Endothelial cell of umbilical vein (primary cell): Measurements from ENCODE around the gene FBXO4.

Experiments used
- EZH2 ChIP-seq: IDR thresholded peaks from 2 replicates; pipeline ENCODE4 v1.6.1; 2012; ENCODE audit warnings: borderline replicate concordance, low read depth, mild to moderate bottlenecking, moderate library complexity, low read length, inconsistent platforms; ENCODE audit not compliant: severe bottlenecking
- GATA2 ChIP-seq: IDR thresholded peaks from 2 replicates; pipeline ENCODE4 v1.7.0; 2011; ENCODE audit warnings: low read depth, mild to moderate bottlenecking, moderate library complexity, mixed read lengths, low read length; ENCODE audit not compliant: insufficient read length, insufficient read depth
- JUN ChIP-seq: IDR thresholded peaks from 2 replicates; pipeline ENCODE4 v1.6.1; 2011; ENCODE audit warnings: borderline replicate concordance, low read depth; ENCODE audit not compliant: insufficient read length, insufficient read depth
- POLR2A ChIP-seq: IDR thresholded peaks from 2 replicates; pipeline ENCODE4 v1.6.1; 2012; ENCODE audit warnings: low read depth, mild to moderate bottlenecking, control low read depth, low read length
- POLR2AphosphoS5 ChIP-seq: IDR thresholded peaks from 2 replicates; pipeline ENCODE4 v1.6.1; 2012; ENCODE audit warnings: low read depth, mild to moderate bottlenecking, control low read depth, low read length, moderate library complexity; ENCODE audit not compliant: insufficient read depth
- TF ChIP-seq, protein P1 (sequence below), 2 donors: IDR thresholded peaks; 1 replicate in 1 of 2; 2 replicates in 1 of 2; pipeline ENCODE4 v1.5.1; 2011; ENCODE audit warnings: low read length in 2 of 2, mild to moderate bottlenecking in 2 of 2, moderate library complexity in 2 of 2, control low read depth in 1 of 2, inconsistent platforms in 1 of 2, low read depth in 1 of 2; ENCODE audit not compliant: insufficient read depth in 1 of 2; ENCODE audit errors: extremely low read depth in 1 of 2
- TF ChIP-seq, protein P2 (sequence below): IDR thresholded peaks from 2 replicates; pipeline ENCODE4 v1.6.1; 2011; ENCODE audit not compliant: insufficient read depth, insufficient read length

GRCh38 chr5:41940641-41941040, 15.6 kb downstream of the FBXO4 start:
- TF ChIP-seq POLR2A = no peak
- TF ChIP-seq, protein P1, sequence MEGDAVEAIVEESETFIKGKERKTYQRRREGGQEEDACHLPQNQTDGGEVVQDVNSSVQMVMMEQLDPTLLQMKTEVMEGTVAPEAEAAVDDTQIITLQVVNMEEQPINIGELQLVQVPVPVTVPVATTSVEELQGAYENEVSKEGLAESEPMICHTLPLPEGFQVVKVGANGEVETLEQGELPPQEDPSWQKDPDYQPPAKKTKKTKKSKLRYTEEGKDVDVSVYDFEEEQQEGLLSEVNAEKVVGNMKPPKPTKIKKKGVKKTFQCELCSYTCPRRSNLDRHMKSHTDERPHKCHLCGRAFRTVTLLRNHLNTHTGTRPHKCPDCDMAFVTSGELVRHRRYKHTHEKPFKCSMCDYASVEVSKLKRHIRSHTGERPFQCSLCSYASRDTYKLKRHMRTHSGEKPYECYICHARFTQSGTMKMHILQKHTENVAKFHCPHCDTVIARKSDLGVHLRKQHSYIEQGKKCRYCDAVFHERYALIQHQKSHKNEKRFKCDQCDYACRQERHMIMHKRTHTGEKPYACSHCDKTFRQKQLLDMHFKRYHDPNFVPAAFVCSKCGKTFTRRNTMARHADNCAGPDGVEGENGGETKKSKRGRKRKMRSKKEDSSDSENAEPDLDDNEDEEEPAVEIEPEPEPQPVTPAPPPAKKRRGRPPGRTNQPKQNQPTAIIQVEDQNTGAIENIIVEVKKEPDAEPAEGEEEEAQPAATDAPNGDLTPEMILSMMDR (IDR thresholded peaks at IDR 0.05; ENCODE audit: extremely low read depth in 1 of 2, insufficient read depth in 1 of 2, low read depth in 1 of 2, low read length in 2 of 2) = no peak
- no peak for TF ChIP-seq JUN
- TF ChIP-seq POLR2AphosphoS5 = no peak
- TF ChIP-seq EZH2 = no peak
- TF ChIP-seq, protein P2, sequence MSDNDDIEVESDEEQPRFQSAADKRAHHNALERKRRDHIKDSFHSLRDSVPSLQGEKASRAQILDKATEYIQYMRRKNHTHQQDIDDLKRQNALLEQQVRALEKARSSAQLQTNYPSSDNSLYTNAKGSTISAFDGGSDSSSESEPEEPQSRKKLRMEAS = no peak
- TF ChIP-seq GATA2 = no peak
